T-helper 2 cell (primary cell): Measurements from ENCODE around the gene ST13.
A peak's percentile ranks its signal among the peaks of the same experiment; 100 is the strongest.
"Not testable (repeated sequence)": the region's sequence is repeated elsewhere in the genome, so short reads cannot be mapped to it uniquely, and the experiment has no call there.

Experiments used
- DNase-seq, 5 experiments: peaks; one replicate each; pipeline versions ENCODE4 v3.0.0 to v3.0.0-alpha.2; 2012 to 2022

ST13 gene

GRCh38 chr22:40834619-40835018, 21.8 kb downstream of the ST13 start:
- DNase-seq: no peak

GRCh38 chr22:40829131-40829530, 27.3 kb downstream of the ST13 start:
- no peak for DNase-seq

GRCh38 chr22:40826984-40827741, 29.3 kb downstream of the ST13 start:
- no peak for DNase-seq

- DNase-seq: not testable (repeated sequence)
Observed at GRCh38 chr22:40826292-40826691, 30.1 kb downstream of the ST13 start.

- DNase-seq: no peak
Observed at GRCh38 chr22:40823426-40823825, 33.0 kb downstream of the ST13 start.

- DNase-seq: peak in 1 of 5 experiments; percentile 24
Observed at GRCh38 chr22:40819599-40820140, 36.8 kb downstream of the ST13 start.

GRCh38 chr22:40818747-40819598, 37.5 kb downstream of the ST13 start, which contains the start of gene SLC25A17:
SLC25A17 (minus strand) TSS chr22:40819346; CDS start chr22:40819248, 98 bp downstream.
- DNase-seq: peak; percentile 69 to 90 (median 81)

- DNase-seq: peak in 3 of 5 experiments; percentile 9 to 50 (median 42)
Observed at GRCh38 chr22:40818192-40818746, 38.2 kb downstream of the ST13 start.

GRCh38 chr22:40817737-40818136, 38.7 kb downstream of the ST13 start:
- no peak for DNase-seq

- DNase-seq: no peak
Observed at GRCh38 chr22:40813912-40814315, 42.5 kb downstream of the ST13 start.

GRCh38 chr22:40808018-40808841, 48.2 kb downstream of the ST13 start:
- DNase-seq: no peak

- DNase-seq: no peak
Observed at GRCh38 chr22:40806711-40807110, 49.7 kb downstream of the ST13 start.

GRCh38 chr22:40805699-40806203, 50.7 kb downstream of the ST13 start:
- DNase-seq: no peak

- DNase-seq: no peak
Observed at GRCh38 chr22:40805239-40805638, 51.2 kb downstream of the ST13 start.

- no peak for DNase-seq
Observed at GRCh38 chr22:40803321-40803720, 53.1 kb downstream of the ST13 start.

GRCh38 chr22:40799008-40799407, 57.4 kb downstream of the ST13 start:
- DNase-seq: no peak

- no peak for DNase-seq
Observed at GRCh38 chr22:40797427-40797826, 59.0 kb downstream of the ST13 start.

- DNase-seq: no peak
Observed at GRCh38 chr22:40792451-40792850, 64.0 kb downstream of the ST13 start.

GRCh38 chr22:40791241-40791640, 65.2 kb downstream of the ST13 start:
- no peak for DNase-seq

GRCh38 chr22:40789131-40789530, 67.3 kb downstream of the ST13 start:
- DNase-seq: no peak

- no peak for DNase-seq
Observed at GRCh38 chr22:40782521-40782920, 73.9 kb downstream of the ST13 start.

GRCh38 chr22:40781749-40782148, 74.7 kb downstream of the ST13 start:
- not testable (repeated sequence) for DNase-seq
